Measurements from ENCODE around the gene FRS3.
"Not testable (repeated sequence)": the region's sequence is repeated elsewhere in the genome, so short reads cannot be mapped to it uniquely, and the experiment has no call there.

Gene FRS3

DNA sequence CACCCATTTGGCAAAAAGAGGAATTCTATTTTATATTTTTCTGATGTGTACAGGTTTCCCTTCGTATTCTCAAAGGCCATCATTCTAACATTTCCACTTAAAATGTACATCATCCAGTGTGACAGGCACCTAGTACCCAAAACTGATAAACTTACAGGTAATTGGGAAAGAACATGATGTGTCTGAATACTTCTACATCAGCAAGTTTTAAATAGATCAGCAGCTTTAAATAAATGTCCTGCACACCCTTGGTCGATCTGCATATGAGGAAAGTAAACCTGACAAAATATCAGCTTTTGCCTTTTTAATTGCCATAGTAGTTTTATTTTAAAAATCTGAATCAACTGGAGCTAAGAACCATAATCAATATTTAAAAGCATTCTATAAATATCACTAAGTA, 34.3 kb upstream of the FRS3 start:
- no peaks in the 10 kb centered on the region for H3K9me3 ChIP-seq (ENCODE audit: insufficient read depth, low read depth, low read length)
- no peak overlapping the region for H2AFZ ChIP-seq (ENCODE audit: low read length)
- no peak overlapping the region for H3K4me2 ChIP-seq (ENCODE audit: low read depth, low read length, poor library complexity, severe bottlenecking)
- no peaks in the 10 kb centered on the region for H3K79me2 ChIP-seq (ENCODE audit: insufficient read depth, low read length)
- no peaks in the 10 kb centered on the region for H3F3A ChIP-seq (ENCODE audit: low read depth)
- H3K4me3 ChIP-seq (ENCODE audit: low read length, poor library complexity, severe bottlenecking), result no peak overlapping the region
- no peak for TF ChIP-seq EZH2phosphoT487 (IDR thresholded peaks at IDR 0.05; ENCODE audit: borderline replicate concordance)
- TF ChIP-seq, protein P1, sequence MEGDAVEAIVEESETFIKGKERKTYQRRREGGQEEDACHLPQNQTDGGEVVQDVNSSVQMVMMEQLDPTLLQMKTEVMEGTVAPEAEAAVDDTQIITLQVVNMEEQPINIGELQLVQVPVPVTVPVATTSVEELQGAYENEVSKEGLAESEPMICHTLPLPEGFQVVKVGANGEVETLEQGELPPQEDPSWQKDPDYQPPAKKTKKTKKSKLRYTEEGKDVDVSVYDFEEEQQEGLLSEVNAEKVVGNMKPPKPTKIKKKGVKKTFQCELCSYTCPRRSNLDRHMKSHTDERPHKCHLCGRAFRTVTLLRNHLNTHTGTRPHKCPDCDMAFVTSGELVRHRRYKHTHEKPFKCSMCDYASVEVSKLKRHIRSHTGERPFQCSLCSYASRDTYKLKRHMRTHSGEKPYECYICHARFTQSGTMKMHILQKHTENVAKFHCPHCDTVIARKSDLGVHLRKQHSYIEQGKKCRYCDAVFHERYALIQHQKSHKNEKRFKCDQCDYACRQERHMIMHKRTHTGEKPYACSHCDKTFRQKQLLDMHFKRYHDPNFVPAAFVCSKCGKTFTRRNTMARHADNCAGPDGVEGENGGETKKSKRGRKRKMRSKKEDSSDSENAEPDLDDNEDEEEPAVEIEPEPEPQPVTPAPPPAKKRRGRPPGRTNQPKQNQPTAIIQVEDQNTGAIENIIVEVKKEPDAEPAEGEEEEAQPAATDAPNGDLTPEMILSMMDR (conservative IDR thresholded peaks at IDR 0.05; ENCODE audit: low read length), result no peak
- no peaks in the 10 kb centered on the region for H3K9me2 ChIP-seq (replicated peaks; ENCODE audit: low read depth, low read length)
- H4K20me1 ChIP-seq (ENCODE audit: insufficient read depth, low read length, poor library complexity, severe bottlenecking), result no peaks in the 10 kb centered on the region
- no peaks in the 10 kb centered on the region for H3K27me3 ChIP-seq (ENCODE audit: insufficient read depth, low read length, poor library complexity, severe bottlenecking)
- H3K36me3 ChIP-seq (ENCODE audit: insufficient read depth, low read length), result no peaks in the 10 kb centered on the region; the same call in 1 of the 2 replicates
- no peaks in the 10 kb centered on the region for H3K4me1 ChIP-seq (ENCODE audit: insufficient read depth, low read length, poor library complexity, severe bottlenecking)
- H3K9ac ChIP-seq (ENCODE audit: low read depth, low read length, poor library complexity, severe bottlenecking), result no peak overlapping the region

GRCh38 chr6:41813469-41813868, 33.8 kb upstream of the FRS3 start:
- Histone ChIP-seq H3F3A (ENCODE audit: low read depth) (no peaks in the 10 kb centered on the region), H3K9ac (ENCODE audit: low read depth, low read length, poor library complexity, severe bottlenecking) (no peak overlapping the region), H3K4me2 (ENCODE audit: low read depth, low read length, poor library complexity, severe bottlenecking) (no peak overlapping the region), H3K9me2 (replicated peaks; ENCODE audit: low read depth, low read length) (no peaks in the 10 kb centered on the region), H3K79me2 (ENCODE audit: insufficient read depth, low read length) (no peaks in the 10 kb centered on the region), H3K4me3 (ENCODE audit: low read length, poor library complexity, severe bottlenecking) (no peak overlapping the region), H2AFZ (ENCODE audit: low read length) (no peak overlapping the region), H3K4me1 (ENCODE audit: insufficient read depth, low read length, poor library complexity, severe bottlenecking) (no peaks in the 10 kb centered on the region), H3K36me3 (ENCODE audit: insufficient read depth, low read length) (no peaks in the 10 kb centered on the region; the same call in 1 of the 2 replicates), H3K9me3 (ENCODE audit: insufficient read depth, low read depth, low read length) (no peaks in the 10 kb centered on the region), H4K20me1 (ENCODE audit: insufficient read depth, low read length, poor library complexity, severe bottlenecking) (no peaks in the 10 kb centered on the region), H3K27me3 (ENCODE audit: insufficient read depth, low read length, poor library complexity, severe bottlenecking) (no peaks in the 10 kb centered on the region)
- no peak for TF ChIP-seq EZH2phosphoT487 (IDR thresholded peaks at IDR 0.05; ENCODE audit: borderline replicate concordance)
- TF ChIP-seq, protein P1 (conservative IDR thresholded peaks at IDR 0.05; ENCODE audit: low read length), result no peak

- H3K9me2 ChIP-seq (replicated peaks; ENCODE audit: low read depth, low read length); H3K79me2 ChIP-seq (ENCODE audit: insufficient read depth, low read length); H2AFZ ChIP-seq (ENCODE audit: low read length); H3K9me3 ChIP-seq (ENCODE audit: insufficient read depth, low read depth, low read length); H3K4me2 ChIP-seq (ENCODE audit: low read depth, low read length, poor library complexity, severe bottlenecking); H3F3A ChIP-seq (ENCODE audit: low read depth); H3K27me3 ChIP-seq (ENCODE audit: insufficient read depth, low read length, poor library complexity, severe bottlenecking); H3K4me1 ChIP-seq (ENCODE audit: insufficient read depth, low read length, poor library complexity, severe bottlenecking); H3K9ac ChIP-seq (ENCODE audit: low read depth, low read length, poor library complexity, severe bottlenecking); H3K4me3 ChIP-seq (ENCODE audit: low read length, poor library complexity, severe bottlenecking); H3K36me3 ChIP-seq (ENCODE audit: insufficient read depth, low read length); H4K20me1 ChIP-seq (ENCODE audit: insufficient read depth, low read length, poor library complexity, severe bottlenecking): not testable (repeated sequence)
Observed at GRCh38 chr6:41811946-41812345, 32.2 kb upstream of the FRS3 start.

DNA sequence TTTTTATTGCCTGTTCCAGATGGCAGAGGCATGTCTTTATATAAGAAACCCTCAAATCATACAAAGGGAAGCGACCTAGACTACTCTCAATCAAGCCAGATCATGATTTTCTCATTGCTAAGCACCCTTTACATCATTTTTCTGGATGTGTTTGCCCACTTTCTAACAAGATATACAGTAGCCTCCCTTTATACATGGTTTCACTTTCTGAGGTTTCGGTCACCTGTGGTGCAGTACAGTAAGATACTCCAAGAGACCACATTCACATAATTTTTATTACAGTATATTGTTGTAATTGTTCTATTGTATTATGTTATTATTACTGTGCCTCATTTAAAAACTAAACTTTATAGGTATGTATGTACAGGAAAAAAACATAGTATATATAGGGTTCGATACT, 31.4 kb upstream of the FRS3 start:
- TF ChIP-seq EZH2phosphoT487 (IDR thresholded peaks at IDR 0.05; ENCODE audit: borderline replicate concordance), result no peak
- TF ChIP-seq, protein P1 (conservative IDR thresholded peaks at IDR 0.05; ENCODE audit: low read length), result no peak
- no peaks in the 10 kb centered on the region for H3K27me3 ChIP-seq (ENCODE audit: insufficient read depth, low read length, poor library complexity, severe bottlenecking)
- H3K4me2 ChIP-seq (ENCODE audit: low read depth, low read length, poor library complexity, severe bottlenecking), result no peak overlapping the region
- H3K4me3 ChIP-seq (ENCODE audit: low read length, poor library complexity, severe bottlenecking), result no peak overlapping the region
- H4K20me1 ChIP-seq (ENCODE audit: insufficient read depth, low read length, poor library complexity, severe bottlenecking), result no peaks in the 10 kb centered on the region
- no peaks in the 10 kb centered on the region for H3K79me2 ChIP-seq (ENCODE audit: insufficient read depth, low read length)
- H3K36me3 ChIP-seq (ENCODE audit: insufficient read depth, low read length), result peaks cover 6% of the 10 kb centered on the region; the same call in 1 of the 2 replicates
- no peaks in the 10 kb centered on the region for H3K9me2 ChIP-seq (replicated peaks; ENCODE audit: low read depth, low read length)
- H3F3A ChIP-seq (ENCODE audit: low read depth), result no peaks in the 10 kb centered on the region
- no peak overlapping the region for H3K9ac ChIP-seq (ENCODE audit: low read depth, low read length, poor library complexity, severe bottlenecking)
- H3K4me1 ChIP-seq (ENCODE audit: insufficient read depth, low read length, poor library complexity, severe bottlenecking), result no peaks in the 10 kb centered on the region
- H2AFZ ChIP-seq (ENCODE audit: low read length), result no peak overlapping the region
- no peaks in the 10 kb centered on the region for H3K9me3 ChIP-seq (ENCODE audit: insufficient read depth, low read depth, low read length)
